CD4-positive, alpha-beta T cell treated with Interleukin-1 beta for 1 hour (primary cell): ENCODE data around the gene HDAC3.
"Not testable (repeated sequence)": the region's sequence is repeated elsewhere in the genome, so short reads cannot be mapped to it uniquely, and the experiment has no call there.

Experiments
- DNase-seq, 2 donors: peaks; one replicate each; pipeline ENCODE4 v3.0.0-alpha.2; 2020 to 2022

Gene HDAC3

DNA sequence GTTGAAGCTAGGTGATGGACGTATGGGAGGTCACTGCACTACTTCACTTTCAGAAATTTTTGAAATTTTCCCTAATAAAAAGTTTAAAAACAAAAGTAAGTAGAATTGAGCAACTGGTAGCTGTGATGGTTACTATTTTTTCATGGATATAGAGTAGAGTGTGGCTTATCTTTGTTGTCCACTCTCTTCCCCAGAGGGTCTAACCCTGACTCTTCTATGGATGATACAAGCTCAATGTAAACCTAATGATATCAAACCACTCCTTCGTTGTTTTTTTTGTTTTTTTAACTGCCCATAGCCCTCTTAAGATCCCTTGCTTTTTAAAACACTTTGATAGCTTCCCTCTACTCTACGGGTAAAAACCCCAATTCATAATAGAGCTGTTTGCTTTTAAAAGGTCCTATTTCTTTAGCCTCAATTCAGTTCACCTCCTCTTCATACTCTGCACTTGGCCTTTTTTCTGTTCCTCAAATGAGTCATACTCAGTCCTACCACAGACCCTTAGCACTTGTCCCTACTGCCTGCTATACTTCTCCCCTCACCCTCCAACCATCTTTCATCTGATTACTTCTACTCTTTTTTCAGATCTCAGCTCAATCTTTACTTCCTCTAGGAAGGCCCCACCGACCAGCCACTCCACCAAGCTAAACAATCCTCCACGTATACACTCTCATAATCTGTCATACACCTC, 2.6 kb downstream of the HDAC3 start:
- DNase-seq = no peak

DNA sequence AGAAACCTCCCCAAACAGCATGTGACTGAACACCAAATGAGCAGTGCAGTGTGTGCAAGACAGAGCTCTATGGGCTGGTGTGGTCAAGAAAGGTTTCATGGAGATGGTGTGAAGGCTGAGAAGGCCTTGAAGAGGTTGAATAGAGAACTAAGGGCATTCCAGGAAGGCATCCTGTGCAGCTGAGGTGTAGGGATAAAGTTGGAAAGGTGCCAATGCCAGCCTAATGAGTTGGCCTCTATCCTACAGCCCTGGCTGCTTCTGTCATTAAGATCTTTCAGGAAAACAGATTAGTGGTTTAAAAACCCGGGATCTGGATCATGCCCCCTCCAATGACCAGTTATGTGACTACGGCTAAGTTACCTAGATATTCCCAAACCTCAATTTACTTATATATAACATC, 4.0 kb downstream of the HDAC3 start:
- no peak for DNase-seq

DNA sequence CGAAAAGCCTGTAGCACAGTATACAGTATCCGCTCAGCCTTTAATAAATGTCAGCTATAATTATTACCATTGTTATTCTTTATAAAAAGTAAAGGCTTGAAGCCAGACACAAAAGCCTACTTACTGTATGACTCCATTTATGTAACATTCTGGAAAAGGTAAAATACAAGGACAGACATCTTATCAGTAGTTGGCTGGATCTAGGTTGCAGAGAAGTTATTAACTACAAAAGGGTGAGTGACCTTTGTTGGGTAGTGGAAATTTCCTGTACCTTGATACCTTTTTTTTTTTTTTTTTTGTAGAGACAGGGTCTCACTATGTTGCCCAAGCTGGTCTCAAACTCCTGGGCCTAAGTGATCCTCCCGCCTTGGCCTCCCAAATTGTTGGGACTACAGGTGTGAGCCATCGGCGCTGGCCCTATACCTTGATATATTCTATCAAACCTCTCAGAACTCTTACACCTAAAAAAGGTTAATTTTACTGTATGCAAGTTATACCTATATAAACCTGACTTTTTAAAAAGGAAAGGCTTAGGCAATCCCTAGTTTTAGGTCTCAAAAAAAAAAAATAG, 6.0 kb downstream of the HDAC3 start:
- DNase-seq = no peak

DNA sequence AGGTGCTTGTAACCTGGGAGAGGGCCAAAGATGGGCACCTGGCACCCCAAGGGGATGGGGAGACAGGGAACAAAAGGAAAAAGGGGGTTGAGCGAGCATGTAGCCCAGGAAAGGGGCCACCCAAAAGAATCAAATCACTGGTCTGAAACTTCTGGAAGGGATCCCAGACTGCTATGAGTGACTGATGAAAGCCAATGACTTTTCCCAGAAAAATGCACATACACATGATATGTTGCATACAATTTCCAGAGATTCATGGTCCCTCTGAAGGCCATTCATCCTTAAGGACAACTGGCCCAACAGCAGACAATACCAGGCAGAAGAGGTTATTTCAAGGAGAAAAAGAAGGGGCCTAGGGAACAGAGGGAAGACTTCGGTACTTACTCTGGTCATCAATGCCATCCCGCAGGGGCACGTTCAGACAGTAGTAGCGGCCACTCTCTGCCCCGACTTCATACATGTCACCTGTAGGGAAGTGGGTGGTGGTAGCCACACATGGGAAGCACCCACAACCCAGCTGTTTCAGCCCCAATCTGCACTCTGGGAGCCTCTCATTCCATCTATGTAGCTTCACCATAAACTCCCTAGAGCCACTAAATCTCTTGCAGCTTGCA, 8.4 kb downstream of the HDAC3 start:
- no peak for DNase-seq

DNA sequence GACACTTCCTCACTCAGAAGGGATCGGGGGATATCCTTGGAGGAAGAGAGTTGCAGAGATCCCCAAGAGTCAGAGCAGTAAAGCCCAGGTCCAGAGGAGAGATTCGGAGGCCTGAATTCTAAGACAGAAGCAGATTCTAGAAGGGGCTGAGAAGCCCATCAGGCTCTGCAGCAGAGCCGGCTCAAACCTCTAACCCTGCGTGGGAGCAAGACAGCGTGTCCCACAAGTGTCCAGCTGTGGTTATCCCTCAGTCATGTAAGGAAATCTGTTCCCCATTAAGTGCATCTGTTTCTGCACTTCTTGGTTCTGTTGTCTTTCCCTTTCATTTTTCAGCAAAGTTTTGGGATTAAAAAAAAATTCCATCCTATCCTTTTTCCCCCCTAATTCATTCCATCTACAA, 13.0 kb downstream of the HDAC3 start:
- DNase-seq = no peak

DNA sequence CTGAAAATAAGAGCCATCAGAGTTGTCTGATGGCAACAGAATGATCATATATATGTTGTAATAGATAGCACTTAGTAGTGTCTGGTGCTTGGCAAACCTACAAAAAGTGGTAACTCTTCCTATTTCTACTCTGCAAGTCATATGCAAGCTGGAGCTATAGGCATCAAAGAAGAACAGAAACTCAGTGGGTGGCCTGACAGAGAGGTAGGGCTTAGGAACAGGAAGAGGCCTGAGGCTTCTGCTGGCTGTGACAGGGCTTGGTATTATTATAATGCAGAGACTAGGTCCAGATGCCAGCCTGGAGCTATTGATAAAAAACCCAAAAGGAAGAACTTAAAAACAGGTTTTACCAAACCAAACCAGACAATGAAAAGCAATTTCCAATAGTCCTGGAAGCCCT, 13.5 kb downstream of the HDAC3 start:
- DNase-seq = peak in 1 of 2 donors; percentile 42

DNA sequence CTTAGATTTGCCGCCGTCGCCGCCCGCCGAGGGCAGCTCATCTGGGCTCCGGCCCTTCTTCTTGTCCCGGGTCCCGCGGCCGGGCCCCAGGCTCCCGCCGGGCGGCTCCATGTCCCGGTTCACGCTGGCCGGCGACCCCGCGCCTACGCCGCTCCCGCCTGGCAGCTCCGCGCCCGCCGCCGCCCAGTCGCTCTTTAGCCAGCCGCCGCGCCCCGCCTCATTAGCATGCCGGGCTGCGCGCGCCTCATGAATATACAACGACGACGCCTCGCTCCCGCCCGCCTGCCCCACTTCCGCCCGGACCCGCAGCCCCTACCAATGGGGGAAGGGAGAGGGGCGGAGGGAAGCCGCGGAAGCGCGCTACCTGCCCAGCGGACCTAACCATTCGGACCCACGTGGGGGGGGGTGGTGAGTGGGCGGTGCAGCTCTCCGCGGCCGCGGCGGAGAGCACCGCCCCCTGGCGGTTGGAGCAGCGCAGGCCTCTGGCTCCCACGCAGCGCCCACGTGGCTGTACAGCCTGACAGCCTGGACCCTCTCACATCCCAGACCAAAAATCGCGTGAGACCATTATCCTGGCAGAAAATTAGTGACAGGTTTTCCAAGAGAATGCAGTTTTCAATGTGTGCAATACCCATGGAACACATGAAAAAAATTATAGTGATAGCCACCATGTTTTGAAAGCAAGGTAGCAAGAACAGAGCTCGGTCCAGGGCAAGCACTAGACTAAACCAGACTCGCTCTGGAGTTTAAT, 17.7 kb downstream of the HDAC3 start, which contains the start of gene DIAPH1:
DIAPH1 (minus strand) TSS at position 197 of the 751 bp plus-strand sequence; CDS start at position 111, 86 bp downstream.
- peak; percentile 98 for DNase-seq

DNA sequence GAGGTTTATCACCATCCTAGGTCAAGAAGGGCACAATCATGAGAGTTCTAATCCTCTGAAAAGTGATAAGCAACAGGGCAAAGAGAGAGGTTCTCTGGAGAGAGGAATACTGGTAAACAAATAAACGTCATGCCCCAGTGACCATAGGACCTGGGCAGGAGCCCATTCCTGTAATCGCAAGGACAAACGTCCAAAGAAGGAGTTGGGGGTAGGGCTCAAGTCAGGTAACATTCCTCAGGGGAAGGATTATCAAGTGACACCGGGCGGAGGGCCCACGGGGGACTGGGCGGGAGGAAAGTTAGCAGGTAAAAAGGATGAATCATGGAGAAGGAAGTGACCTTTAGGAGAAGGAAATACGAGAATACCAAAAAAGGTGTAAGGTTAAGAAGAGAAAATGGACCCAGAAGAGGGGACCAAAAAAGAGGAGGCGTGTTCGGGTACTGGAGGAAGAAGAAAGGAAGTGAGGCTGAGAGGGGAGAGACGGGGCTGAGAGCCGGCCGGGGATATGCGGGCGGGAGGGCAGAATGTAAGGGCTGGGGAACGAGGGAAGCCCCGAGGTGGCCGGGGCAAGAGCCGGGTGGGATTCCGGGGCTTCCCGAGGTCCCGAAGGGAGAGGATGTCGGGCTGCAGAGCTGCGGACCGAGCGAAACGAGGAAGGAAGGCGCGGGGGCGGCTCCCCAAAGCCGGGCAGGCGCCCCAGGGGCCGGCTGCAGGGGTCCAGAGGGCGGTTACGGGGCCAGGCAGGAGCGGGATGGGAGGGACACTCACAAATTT, 18.4 kb downstream of the HDAC3 start:
- DNase-seq = peak; percentile 36 to 66

DNA sequence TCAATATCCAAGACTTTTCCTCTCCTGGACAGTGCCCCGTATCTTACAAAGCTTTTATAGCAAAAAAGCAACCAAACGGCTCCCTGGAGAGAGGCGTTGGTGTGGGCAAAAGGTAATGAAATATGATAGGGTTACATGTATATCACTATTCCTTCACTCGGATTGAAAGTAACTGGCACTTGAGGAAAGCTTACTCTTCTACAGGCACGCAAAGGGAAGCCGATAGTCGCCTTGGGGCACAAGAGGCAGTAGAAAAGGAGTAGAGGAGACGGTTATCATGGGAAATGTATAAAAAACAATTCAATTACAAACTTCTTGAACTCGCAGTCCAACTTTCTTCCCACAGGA, 19.0 kb downstream of the HDAC3 start:
- DNase-seq = no peak

DNA sequence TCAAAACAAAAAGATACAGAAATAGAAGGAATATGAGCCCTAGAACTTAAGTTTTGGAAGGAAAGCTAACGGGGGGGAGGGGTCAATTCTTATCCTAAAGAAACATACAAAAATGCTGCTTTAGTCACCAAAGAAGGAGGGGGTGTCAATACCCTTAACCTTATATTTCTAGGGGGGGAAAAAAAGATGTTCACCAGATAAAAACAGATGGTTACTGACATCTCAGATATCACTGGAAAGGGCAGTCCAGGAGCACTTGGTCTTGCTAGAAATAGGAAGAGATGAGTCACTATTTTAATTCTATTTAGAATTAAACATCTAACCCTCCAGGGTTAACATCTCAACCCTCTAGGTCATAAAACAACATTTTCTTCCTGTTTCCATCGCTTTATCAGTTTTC, 19.5 kb downstream of the HDAC3 start:
- no peak for DNase-seq

DNA sequence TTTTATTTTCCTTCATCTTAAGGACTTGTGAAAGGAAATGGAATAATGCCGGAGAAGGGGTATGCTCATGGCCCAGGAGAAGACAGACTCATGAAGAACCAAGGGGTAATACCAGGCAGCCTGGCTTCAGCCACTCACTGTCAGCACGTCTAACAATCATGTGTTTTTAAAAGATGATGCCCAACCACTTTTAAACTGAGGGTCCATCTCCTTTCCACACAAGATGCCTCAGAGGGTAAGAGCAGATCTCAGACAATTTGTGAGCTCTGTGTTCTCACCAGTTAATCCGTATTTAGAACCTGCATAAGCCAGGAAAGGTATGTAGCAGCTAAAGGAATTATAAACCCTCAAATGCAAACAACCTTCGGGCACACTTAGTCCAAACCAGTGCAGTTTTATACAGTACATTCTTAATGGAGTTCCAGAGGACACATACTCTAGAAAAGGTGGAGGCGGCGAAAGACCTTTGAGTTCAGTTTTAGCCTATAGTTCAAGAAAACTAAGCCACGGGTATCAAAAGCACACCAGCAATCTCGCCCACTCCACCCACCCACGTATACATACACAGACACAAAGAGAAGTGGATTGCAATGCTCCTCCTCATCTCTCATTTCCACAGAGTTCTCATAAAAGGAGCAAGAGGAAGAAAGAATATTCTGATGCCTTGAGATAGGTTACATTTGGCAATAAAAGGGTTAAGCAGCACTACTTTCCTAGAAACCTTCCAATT, 20.5 kb downstream of the HDAC3 start:
- no peak for DNase-seq

DNA sequence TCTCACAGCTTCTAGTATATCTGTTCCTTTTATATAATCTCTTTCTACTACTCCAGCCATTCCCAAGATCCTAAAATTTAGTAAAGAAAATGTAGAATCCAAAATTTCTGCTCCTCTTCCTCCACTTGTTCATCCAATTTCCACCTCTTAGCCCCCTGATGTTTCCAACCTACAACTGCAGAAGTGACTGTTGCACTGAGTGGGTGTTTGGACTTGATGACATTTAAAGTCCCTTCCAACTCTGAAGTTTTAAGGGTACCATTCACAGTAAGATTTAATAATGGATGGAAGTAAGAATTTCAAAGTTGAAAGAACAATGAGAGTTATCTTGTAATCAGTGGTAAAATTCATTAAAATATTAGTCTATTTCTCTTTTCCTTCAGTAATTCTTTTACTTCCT, 23.3 kb downstream of the HDAC3 start:
- no peak for DNase-seq

DNA sequence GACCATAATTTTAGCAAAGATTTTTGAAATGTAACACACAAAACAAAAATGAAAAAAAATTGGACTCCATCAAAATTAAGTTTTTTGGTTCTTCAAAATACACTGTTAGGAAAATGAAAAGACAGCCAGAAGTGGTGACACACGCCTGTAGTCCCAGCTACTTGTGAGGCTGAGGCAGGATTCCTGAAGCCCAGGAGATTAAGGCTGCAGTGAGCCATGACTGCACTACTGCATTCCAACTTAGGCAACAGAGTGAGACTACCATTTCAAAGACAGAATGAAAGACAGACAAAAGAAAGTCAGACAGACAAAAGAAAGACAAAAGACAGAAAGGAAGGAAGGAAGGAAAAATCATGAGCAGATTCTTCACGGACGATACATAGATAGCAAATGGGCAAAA, 25.4 kb downstream of the HDAC3 start:
- no peak for DNase-seq

DNA sequence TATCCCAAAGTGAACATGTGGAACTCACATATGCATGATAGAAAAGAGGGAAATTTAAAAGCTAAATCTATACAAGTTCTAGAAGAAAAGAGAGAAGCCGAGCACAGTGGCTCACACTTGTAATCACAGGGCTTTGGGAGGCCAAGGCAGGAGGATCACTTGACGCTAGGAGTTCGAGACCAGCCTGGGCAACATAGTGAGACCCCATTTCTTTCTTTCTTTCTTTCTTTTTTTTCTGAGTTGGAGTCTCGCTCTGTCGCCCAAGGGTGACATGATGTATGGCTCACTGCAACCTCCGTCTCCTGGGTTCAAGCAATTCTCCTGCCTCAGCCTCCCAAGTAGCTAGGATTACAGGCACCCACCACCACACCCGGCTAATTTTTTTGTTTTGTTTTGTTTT, 26.7 kb downstream of the HDAC3 start:
- DNase-seq = not testable (repeated sequence)

DNA sequence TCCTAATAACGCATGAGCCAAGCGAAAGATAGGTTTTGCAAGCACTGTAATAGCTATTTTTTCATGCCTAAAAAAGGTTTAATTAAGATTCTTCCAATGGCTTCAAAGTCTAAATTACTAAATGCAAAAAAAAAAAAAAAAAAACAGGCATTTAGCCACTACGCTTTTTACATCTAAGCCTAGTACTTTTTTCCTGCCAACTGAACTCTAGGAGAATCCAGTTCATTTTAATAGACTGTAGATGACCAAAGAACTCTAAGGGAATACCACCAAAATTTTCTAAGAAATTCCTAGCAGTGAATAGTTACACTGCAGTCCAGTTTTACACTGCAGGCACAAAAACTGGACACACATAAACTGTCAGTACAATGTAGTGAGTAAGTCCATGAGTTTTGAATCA, 27.6 kb downstream of the HDAC3 start:
- no peak for DNase-seq

DNA sequence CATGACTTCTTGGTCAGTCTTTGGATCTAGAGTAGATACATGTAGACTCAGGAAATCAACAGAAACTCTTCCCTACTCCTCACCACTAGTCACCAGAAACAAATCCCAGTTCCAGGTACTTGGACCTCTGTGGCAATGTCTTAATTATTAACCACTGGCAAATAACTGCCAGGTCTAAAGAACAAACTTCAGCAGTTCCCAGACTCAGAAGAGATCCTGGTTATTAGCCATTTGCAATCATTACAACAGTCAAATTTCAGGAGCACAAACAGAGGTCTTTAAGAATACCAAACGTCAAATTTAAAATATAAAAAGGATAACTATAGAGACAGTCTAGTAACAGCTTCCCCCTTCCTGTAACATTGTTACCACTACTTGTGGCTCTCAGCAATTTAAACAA, 28.1 kb downstream of the HDAC3 start:
- DNase-seq = no peak

DNA sequence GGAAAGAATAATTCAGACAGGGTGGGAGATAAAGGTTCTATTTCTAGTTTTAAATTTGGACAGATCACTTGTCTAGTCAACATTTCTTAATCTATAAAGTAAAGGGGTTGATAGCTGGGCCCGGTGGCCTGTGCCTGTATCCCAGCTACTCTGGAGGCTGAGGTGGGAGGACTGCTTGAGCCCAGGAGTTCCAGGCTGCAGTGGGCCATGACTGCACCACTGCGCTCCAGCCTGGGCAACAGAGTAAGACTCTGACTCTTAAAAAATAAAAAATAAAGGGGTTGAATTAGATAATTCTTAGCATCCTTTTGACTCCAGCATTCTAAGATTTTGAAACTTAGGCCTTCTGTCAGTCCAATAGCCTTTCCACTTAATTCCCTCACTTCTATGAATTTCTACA, 28.6 kb downstream of the HDAC3 start:
- DNase-seq = no peak

DNA sequence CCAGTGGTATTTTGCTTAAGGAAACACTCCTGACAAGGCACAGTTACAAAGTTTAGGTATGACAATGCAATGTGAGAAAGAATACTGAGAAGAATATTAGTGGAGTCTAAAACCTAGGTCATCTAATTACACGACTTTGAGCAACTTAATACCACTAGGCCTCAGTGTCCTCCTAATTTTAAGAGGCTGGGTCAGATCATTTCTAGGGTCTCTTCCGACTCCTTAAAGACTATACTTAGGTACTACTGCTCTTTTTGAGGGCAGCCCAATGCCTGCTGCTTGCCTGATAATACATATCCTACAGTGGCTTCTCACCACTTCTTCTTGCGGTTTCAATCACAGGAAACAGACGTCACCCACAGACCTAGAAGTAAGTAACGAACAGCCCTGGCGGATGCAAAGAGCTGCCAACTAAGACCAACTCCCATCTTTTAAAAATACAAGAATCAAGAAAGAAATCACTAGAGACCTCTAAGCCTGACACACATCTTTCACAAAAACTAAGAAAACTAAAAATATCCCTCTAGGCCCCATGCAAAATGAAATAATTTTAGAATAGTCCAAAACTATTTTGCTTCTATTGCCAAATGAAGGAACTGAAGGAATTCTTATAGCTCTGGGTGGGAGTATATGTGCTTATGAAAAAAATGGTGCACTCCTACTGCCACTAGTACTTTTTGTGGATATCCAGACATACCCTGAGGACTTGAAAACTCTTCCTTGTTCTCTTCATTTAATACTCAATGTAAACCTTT, 30.9 kb downstream of the HDAC3 start:
- peak; percentile 85 to 86 for DNase-seq

DNA sequence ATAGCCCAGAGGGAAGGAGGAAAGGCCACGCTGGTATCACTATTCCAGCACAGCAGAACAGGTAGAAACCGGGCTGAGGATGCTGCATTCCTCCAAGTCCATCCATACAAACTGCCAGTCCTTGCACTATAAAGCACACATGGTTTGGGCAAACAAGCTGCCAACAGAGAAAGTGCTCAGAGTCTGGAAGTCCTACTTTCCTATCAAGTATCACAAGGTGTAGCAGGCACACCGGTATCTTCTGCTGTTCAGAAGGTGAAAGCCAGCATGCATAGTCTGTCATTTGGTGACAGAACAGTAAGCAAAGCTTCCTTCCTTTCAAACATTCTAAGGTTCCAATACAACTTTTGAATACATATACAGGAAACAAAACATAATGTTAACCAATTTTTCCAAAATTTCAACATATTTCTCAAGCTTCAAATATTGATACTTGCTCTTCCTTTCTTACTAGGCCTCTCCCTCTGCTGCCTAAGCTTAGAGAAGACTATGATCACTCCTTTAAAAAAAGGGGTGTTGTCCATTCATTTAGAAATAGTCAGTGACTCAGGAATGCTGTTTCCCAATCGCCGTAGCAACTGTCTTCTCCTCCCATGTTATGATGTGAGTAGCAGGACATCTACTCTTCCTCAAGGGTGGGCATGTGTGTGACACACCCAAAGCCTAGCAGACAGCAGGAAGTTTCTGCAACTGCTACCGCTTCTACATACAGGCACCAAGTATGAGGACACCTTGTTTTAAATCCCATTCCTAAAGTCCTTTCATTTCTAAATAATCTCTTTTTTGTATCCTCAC, 32.5 kb downstream of the HDAC3 start:
- peak; percentile 45 to 79 for DNase-seq

DNA sequence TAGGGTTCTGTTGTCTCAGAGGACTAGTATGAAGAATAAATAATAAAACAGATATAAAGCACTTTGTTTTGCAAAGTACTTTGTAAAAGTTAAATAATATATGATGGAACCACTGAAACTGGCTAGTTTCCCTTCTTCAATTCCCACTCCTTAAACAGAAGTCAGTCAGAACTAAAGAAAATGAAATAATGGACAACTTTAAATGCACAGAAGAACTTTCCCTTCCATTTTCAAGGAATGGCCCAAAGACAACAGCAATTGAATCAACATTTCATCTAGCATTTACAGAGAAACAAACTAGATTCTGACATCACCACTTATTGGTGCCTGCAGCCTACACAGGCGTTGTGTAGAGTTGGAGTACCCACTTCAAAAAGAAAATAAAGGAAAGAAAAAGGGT, 34.0 kb downstream of the HDAC3 start:
- no peak for DNase-seq
